ENCODE measurements around the gene ATXN7L2.
A peak's percentile ranks its signal among the peaks of the same experiment; 100 is the strongest.

The ATXN7L2 gene

GRCh38 chr1:109499081-109499480, 15.4 kb downstream of the ATXN7L2 start:
- no peak for TF ChIP-seq CTCF (IDR thresholded peaks at IDR 0.05; ENCODE audit: low read depth, low read length)
- Histone ChIP-seq H3K4me3 (ENCODE audit: low read depth, low read length) (no peak overlapping the region), H3K27ac (peak overlapping the region; percentile 41), H3K36me3 (peaks cover 20% of the 10 kb centered on the region), H3K9me3 (ENCODE audit: severe bottlenecking) (no peaks in the 10 kb centered on the region), H3K27me3 (ENCODE audit: insufficient read depth, low read depth, severe bottlenecking) (no peaks in the 10 kb centered on the region)
- DNase-seq = no peak

- Histone ChIP-seq H3K27me3 (ENCODE audit: insufficient read depth, low read depth, severe bottlenecking) (no peaks in the 10 kb centered on the region), H3K27ac (peak overlapping the region; percentile 41), H3K36me3 (peaks cover 20% of the 10 kb centered on the region), H3K4me3 (ENCODE audit: low read depth, low read length) (no peak overlapping the region), H3K9me3 (ENCODE audit: severe bottlenecking) (no peaks in the 10 kb centered on the region)
- peak; percentile 82 for DNase-seq
- TF ChIP-seq CTCF (IDR thresholded peaks at IDR 0.05; ENCODE audit: low read depth, low read length) = peak; percentile 82
Measured at GRCh38 chr1:109499661-109500536, 16.2 kb downstream of the ATXN7L2 start.

- Histone ChIP-seq H3K27me3 (ENCODE audit: insufficient read depth, low read depth, severe bottlenecking) (no peaks in the 10 kb centered on the region), H3K9me3 (ENCODE audit: severe bottlenecking) (no peaks in the 10 kb centered on the region), H3K4me3 (ENCODE audit: low read depth, low read length) (no peak overlapping the region), H3K36me3 (peaks cover 17% of the 10 kb centered on the region), H3K27ac (0 out of 2 replicates have a peak overlapping the region, but pooled peaks have one; percentile 7)
- no peak for DNase-seq
- TF ChIP-seq CTCF (IDR thresholded peaks at IDR 0.05; ENCODE audit: low read depth, low read length) = no peak
Measured at GRCh38 chr1:109500941-109501381, 17.3 kb downstream of the ATXN7L2 start.

GRCh38 chr1:109501644-109502363, 18.1 kb downstream of the ATXN7L2 start:
- no peak overlapping the region for H3K4me3 ChIP-seq (ENCODE audit: low read depth, low read length)
- H3K27ac ChIP-seq = no peak overlapping the region
- no peaks in the 10 kb centered on the region for H3K27me3 ChIP-seq (ENCODE audit: insufficient read depth, low read depth, severe bottlenecking)
- no peak for DNase-seq
- no peak for TF ChIP-seq CTCF (IDR thresholded peaks at IDR 0.05; ENCODE audit: low read depth, low read length)
- no peaks in the 10 kb centered on the region for H3K9me3 ChIP-seq (ENCODE audit: severe bottlenecking)
- peaks cover 10% of the 10 kb centered on the region; the same call in 1 of the 2 replicates for H3K36me3 ChIP-seq

- H3K4me3 ChIP-seq (ENCODE audit: low read depth, low read length) = no peak overlapping the region
- H3K9me3 ChIP-seq (ENCODE audit: severe bottlenecking) = no peaks in the 10 kb centered on the region
- no peak for TF ChIP-seq CTCF (IDR thresholded peaks at IDR 0.05; ENCODE audit: low read depth, low read length)
- H3K27ac ChIP-seq = no peak overlapping the region
- no peak for DNase-seq
- peaks cover 10% of the 10 kb centered on the region for H3K36me3 ChIP-seq
- H3K27me3 ChIP-seq (ENCODE audit: insufficient read depth, low read depth, severe bottlenecking) = no peaks in the 10 kb centered on the region
Measured at GRCh38 chr1:109502364-109502851, 18.7 kb downstream of the ATXN7L2 start.

Data from WERI-Rb-1 (cell line).